A204.1 (cell line): ENCODE results near the gene PLXND1.
A peak's percentile ranks its signal among the peaks of the same experiment; 100 is the strongest.
"Not testable (repeated sequence)": the region's sequence is repeated elsewhere in the genome, so short reads cannot be mapped to it uniquely, and the experiment has no call there.

Experiments
- FAIRE-seq: peaks from 2 replicates; lab custom pipeline; 2012; peaks lifted over from hg19 to GRCh38; lab: Jason Lieb, UNC

Gene PLXND1, protein sequence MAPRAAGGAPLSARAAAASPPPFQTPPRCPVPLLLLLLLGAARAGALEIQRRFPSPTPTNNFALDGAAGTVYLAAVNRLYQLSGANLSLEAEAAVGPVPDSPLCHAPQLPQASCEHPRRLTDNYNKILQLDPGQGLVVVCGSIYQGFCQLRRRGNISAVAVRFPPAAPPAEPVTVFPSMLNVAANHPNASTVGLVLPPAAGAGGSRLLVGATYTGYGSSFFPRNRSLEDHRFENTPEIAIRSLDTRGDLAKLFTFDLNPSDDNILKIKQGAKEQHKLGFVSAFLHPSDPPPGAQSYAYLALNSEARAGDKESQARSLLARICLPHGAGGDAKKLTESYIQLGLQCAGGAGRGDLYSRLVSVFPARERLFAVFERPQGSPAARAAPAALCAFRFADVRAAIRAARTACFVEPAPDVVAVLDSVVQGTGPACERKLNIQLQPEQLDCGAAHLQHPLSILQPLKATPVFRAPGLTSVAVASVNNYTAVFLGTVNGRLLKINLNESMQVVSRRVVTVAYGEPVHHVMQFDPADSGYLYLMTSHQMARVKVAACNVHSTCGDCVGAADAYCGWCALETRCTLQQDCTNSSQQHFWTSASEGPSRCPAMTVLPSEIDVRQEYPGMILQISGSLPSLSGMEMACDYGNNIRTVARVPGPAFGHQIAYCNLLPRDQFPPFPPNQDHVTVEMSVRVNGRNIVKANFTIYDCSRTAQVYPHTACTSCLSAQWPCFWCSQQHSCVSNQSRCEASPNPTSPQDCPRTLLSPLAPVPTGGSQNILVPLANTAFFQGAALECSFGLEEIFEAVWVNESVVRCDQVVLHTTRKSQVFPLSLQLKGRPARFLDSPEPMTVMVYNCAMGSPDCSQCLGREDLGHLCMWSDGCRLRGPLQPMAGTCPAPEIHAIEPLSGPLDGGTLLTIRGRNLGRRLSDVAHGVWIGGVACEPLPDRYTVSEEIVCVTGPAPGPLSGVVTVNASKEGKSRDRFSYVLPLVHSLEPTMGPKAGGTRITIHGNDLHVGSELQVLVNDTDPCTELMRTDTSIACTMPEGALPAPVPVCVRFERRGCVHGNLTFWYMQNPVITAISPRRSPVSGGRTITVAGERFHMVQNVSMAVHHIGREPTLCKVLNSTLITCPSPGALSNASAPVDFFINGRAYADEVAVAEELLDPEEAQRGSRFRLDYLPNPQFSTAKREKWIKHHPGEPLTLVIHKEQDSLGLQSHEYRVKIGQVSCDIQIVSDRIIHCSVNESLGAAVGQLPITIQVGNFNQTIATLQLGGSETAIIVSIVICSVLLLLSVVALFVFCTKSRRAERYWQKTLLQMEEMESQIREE (N-terminal part only)

DNA sequence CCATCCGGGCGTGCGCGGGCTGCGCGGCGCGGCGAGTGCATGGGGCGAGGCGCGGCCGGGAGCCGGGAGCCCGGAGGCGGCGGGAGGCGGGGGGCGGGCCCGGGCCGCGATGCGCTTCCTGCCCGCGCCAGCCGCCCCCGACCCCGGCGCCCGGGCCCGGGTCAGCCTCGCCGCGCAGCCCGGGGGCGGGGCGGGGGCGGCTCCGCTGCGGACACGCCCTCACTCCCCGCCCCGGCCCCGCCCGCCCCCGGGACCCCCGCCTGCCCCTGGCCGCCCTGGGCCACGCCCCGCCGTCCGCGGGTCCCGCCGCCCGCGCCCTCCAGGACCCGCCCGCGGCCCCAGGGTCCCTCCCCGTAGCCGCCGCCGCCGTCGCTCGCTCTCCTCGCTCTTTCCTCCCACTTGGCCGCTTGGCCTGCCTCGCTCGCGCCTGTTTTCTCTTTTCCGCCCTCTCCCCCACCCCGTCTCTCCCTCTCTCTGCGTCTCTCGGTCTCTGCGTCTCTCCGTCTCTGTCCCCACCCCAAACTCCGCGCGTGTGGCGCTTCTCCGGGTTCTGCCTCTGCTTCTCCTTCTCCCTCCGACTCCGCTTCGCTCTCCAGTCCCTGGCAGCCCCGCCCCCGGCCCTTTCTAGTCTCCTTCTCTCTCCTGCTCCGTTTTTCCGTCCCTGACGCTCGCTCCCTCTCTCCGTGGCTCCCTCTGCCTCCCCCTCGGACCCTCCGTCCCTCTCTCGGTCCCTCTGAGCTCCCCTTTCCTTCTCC, at the start of gene PLXND1:
Gene PLXND1, minus strand, starts transcription at position 41 of the 755 bp plus-strand sequence. Its CDS starts 37 bp downstream, at position 4.
- no peak for FAIRE-seq

DNA sequence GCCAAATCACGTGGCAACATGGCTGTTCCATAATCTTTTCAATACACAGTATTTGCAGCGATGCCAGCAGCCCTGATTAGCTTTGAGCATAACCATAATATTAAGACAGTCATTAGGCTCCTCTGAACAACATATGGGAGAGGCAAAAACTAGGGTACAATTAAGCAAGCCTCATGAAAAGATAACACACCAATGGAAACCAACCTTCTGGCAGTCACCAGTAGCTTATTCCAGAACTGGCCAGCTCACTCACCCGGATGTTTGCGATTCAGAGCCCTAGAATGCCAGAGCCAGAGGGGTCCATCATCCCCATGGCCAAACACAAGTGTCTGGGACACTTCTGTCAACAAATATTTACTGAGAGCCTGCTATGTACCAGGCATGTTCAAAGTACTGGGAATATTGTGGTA, 48.8 kb upstream of the PLXND1 start:
- FAIRE-seq, result no peak

DNA sequence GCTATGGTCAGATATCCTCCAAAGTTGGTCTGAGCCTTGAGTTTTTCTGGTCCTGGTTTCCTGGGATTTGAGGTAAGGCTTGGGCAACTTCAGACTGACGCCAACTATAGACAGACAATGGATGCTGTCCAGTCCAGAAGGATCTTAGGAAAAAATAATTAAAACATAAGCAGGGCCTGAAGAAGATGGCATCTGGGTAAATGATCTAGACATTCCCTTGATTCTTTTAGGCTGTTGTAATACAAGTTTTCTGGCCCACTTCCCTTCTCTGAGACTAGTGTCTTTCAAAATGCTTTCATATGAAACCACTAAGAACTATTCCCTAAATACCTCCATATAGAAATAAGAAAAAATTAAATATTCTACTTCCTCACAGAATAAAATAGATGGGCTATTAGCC, 47.7 kb upstream of the PLXND1 start:
- FAIRE-seq, result no peak

DNA sequence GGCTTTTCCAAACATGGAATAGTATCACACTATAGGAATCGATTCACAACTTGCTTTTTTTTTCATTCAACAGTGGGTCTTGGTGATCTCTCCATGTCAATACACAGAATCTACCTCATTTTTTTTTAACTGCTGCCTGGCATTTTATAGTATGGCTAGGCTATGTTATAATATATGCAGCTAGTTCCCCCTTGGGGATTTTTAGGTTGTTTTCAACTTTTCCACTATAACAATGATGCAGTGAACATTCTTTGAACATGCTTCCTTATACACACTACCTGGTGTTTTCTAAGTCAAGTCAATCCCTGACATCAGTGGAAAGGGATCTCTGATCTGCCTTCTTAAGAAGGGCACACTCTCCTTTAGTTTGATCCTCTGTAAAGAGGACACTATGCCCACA, 46.5 kb upstream of the PLXND1 start:
- FAIRE-seq, result no peak

DNA sequence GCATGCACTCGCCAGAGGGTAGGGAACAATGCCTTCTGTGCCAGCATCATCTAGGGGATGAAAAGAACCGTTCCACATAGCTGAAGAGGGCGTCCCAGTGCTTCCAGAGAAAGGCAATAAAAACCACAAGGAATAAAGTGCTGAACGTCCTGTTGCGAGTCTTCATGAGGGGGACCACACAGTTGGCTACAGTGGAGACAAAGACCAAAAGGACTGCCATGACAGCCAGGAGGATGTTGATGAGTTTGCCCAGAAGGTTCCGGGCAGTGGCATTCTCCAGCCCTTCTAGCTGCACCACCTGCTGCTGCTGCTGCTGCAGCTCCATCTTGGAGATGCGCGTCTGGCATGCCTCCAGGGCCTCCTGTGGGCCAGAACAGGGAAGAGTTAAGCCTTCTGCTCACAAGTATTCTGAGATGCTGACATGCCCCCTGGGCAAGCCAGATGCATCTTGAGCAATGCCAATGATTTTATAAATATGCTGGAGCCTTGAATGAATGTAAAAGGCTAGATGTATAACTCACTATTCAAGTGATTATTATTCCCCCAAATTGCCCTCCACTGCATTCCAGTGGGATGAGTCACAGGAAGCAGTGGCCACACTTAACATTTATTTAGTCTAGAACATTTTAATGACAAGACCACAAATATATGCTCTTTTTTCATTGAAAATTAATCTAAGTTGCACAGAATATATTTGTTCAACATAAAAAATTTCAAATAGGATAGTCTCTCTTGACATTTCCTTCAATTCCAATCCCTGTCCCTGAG, 45.1 kb upstream of the PLXND1 start:
- no peak for FAIRE-seq

DNA sequence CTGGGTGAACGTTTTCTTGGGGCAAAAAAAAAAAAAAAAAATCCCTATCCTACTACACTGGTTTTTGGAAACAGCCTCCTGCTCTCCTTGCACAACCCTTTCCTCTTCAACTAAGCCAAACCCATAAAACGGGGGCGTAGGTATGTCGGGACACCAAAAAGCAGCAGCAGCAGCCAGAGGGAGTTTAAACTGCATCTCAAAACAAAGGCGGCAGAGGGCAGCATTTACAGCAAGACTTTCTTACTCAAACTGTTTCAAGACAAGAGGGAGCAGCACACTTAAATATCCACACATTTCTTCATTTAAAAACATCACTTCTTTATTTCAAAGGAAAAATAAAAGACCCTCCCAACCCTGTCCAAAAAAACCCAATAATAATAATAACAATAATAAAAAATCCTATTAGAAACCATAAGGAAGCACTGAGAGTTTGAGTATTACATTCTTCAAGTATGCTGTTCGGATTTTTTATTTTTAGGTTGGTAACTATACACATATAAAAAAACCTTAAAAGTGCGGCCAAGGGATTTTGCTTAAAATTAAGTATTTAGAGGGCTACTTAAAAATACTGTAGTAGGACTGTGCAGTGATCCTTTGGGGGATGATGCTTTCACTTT, 43.9 kb upstream of the PLXND1 start:
- FAIRE-seq, result peak; percentile 87

DNA sequence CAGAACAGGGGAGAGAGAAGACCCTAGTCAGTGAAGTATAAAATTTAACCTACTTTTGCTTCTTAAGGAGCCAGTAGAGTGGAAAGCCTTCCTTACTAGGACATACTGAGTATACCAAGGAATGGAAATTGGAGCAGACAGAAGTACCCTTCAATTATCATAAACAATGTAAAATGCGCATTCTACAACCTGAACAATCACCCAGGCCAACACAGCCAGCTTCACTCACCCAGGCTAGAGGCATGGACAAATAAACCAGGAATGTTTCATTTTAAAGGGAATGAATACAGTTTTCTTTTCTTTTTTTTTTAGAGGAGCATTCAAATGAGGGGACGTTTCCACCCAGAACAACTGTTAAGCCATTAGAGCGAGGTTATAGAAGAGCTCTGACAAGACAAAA, 41.9 kb upstream of the PLXND1 start:
- FAIRE-seq, result no peak

DNA sequence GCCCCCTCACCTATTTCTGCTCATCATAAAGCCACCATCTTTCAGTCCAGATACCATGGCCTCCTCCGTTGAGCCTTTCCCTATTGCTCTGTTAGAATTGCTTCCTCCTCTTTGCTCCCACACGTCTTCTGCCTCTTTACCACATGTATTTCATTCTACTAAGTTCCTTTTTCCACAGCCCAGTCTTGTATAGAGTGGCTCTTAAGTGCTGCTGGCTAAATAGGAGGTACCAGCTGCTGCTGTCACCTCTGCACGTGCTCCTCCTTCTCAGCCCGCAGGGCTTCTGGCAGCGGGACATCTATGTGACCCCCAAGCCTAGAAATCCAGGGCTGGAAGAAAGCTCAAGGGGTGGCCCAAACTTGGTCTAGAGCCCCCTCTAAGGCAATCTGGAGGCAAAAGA, 38.8 kb upstream of the PLXND1 start:
- no peak for FAIRE-seq

DNA sequence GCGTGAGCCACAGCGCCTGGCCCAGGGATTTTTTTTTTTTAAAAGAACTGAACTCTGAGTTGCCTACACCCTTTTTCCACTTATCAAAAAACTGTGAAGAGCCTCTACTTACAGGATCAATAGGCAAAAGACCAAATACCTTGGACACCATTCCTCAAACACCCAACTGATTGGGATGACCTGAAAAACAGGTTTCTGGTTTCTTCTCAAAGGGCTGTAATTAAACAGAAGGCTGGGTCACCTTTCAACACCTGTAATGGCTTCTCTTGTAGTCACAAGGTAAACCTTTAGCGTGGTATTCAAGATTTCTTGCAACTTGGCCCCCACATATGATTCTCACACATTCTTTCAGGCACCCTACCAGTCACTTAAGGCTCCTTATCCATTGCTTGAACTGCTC, 38.4 kb upstream of the PLXND1 start:
- no peak for FAIRE-seq

DNA sequence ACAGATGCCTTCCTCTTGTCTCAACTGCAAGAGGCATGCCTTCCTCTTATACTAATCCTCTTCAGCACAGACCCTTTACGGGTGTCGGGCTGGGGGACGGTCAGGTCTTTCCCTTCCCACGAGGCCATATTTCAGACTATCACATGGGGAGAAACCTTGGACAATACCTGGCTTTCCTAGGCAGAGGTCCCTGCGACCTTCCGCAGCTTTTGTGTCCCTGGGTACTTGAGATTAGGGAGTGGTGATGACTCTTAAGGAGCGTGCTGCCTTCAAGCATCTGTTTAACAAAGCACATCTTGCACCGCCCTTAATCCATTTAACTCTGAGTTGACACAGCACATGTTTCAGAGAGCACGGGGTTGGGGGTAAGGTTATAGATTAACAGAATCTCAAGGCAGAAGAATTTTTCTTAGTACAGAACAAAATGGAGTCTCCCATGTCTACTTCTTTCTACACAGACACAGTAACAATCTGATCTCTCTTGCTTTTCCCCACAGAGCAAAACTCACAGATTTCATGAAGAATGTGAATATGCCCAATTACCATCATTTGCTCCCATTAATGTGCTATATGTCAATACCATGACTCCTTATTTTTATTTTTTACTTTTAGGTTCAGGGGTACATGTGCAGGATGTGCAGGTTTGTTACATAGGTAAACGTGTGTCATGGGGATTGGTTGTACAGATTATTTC, 35.2 kb upstream of the PLXND1 start:
- not testable (repeated sequence) for FAIRE-seq

DNA sequence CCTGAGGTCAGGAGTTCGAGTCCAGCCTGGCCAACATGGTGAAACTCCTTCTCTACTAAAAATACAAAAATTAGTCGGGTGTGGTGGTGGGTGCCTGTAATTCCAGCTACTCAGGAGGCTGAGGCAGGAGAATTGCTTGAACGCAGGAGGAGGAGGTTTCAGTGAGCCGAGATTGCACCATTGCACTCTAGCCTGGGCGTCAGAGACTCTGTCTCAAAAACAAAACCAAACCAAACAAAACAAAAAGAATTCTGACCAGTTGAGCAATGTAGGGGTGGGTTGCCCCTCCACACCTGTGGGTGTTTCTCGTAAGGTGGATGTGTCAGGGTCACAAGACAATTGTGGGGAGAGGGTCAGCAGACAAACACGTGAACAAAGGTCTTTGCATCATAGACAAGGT, 34.5 kb upstream of the PLXND1 start:
- not testable (repeated sequence) for FAIRE-seq

DNA sequence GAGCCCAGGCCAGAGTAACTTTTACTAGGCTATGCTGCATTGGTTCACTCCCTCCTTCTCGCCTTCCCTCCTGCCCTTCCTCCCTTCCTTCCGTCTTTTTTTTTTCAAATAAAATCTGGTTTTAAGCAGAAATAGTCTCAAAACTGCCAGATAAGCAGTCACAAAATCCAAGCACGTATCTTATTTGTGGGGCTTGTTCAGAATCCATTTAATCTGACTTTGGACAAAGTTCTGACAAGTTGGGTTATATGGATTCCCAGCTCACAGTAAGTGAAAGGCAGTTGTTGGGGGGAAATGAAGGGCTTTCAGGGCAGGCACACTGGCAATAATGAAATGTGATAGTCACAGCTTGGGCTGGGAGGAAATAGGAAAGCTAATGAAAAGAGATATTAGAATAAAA, 32.0 kb upstream of the PLXND1 start:
- FAIRE-seq, result no peak

DNA sequence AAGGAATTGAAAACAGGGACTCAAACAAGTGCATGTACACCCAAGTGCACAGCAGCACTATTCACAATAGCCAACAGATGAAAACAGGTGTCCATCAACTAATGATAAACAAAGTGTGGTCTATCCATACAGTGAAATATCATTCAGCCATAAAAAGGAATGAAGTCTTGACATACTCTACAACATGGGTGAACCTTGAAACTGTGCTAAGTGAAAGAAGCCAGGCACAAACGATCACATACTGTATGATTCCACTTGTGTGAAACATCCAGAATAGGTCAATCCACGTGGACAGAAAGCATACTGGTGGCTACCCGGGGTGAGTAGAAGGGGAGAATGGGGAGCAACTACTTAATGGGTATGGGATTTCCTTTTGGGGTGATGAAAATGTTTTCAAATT, 29.6 kb upstream of the PLXND1 start:
- FAIRE-seq, result no peak

DNA sequence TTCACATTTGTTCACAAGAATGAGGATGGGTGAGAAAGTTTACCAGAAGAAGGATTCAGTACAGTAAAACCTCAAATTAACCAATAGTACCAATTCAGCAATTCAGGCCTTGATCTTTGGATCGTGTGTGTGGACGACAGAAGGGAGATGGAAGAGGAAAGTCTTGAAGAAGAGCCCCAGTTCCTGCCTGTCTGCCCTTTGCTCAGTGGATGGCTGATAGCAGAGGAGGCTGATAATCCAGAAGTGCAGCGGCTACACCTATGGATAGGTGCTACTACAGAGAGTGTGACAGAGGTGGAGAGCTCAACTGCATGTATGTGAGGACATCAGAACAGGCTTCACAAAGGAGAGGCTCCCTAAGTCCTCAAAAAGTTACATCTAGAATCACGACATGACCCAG, 29.2 kb upstream of the PLXND1 start:
- FAIRE-seq, result no peak

DNA sequence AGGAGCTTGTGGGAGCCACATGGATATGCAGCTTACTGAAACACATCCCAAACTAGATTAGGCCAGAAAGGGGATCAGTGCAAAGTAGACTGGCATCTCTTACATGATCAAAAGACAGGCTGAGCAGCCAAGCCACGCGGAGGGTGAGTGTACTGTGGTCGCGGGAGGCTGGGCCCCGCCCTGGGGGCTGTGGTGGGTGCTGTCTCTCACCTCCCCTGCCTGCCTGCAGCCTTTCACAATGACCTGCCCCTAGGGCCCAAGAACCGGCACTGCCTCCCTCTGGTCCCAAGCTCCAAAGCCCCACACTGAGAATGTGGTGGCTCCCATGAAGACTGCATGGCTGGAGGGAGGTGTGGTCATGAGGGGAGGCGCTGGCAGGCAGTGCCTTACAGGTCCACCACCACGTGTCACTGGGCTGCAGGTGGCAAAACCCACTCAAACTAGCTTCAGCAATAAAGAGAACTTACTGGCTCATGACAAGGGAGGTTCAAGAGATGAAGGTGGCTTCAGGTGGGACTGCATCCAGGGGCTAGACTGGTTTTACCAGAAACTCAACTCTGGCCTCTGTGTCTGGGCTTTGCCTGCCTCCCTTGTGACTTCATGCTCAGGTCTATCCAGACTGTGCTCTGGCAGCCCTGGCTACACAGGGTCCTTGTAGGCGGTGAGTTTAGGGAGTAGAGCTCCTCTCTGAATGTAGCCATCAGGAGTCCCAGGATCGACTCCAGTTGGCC, 27.4 kb upstream of the PLXND1 start:
- no peak for FAIRE-seq

DNA sequence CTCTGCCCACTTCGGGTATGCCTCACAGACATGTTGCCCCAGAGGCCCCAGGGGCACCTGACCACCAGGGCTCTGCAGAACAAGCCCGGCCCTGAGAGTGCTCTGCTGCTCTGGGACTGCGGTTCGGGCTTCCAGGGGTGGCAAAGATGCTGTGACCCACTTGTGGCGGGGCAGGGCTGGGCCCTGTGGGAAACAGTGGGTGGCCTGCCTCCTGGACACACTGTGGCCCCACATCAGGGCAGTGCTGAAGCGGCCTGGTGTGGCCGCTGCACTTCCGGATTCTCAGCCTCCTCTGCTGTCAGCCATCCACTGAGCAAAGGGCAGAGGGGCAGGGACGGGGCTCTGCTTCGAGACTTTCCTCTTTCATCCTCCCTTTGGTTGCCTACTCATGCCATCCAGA, 26.5 kb upstream of the PLXND1 start:
- no peak for FAIRE-seq

DNA sequence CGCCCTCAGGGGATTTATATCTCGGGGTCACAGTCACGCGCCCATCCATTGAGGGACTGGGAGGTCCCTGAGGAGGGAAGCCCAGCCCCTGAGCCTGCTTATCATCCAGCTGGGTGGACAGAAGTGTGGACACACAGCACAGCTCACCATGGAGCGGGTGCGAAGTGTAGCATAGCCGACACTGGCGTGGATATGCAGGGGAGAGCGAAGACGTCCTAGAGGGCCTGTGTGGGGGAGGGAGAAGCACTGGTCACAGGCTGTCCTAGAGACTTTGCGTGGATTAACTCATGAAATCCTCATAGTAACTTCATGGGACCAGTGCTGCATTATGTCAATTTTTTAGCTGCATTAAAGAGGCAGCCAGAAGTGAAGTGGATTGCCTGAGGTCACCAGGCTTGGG, 26.1 kb upstream of the PLXND1 start:
- no peak for FAIRE-seq

DNA sequence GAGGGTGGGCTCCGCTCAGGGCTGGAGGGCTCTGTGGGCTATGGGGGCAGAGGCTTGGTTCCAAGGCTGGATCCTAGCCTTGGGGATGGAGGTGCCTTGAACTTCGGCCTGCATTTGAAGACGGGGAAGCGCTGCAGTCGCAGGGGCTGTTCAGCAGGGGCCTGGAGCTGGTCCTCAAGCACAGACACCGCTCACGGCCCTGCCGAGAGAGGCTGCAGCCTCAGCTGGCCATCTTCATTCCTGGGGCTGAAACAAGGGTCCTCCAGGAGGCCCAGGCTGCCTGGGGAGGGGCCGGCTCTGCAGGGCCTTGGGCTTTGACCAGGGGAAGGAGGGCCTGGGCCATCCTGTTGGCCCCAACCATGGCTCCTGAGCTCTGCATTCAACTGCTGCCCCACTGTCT, 25.6 kb upstream of the PLXND1 start:
- FAIRE-seq, result no peak

DNA sequence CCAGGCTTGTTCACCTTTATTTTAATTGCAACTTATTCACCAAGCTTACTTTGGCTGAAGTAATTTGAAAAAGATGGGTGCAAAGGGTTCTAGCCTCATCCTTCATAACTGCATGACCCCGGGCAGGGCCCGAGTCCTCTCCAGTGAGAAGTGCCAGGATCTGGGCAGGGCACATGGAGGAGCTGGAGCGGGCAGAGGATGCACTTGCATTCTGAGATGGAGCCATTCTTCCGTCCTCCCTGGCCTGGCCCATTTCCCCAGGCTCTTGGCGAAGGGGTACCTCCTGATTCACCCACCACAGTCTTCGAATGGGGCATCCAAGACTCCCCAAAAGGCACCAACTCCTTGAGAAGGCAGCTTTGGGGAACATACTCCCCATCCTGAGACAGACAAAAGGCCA, 22.5 kb upstream of the PLXND1 start:
- no peak for FAIRE-seq
